HEK293T (cell line): Measurements from ENCODE around the gene PTPRCAP.

Experiments
- BHLHE40 ChIP-seq: fragments of 450-650 bp; IDR thresholded peaks from 2 replicates; pipeline ENCODE4 v1.6.1; 2016; ENCODE audit warnings: mild to moderate bottlenecking, moderate library complexity, borderline replicate concordance
- FOXA1 ChIP-seq: fragments of 450-650 bp; IDR thresholded peaks from 2 replicates; pipeline ENCODE4 v1.6.1; 2016; ENCODE audit warnings: mild to moderate bottlenecking
- FOXK2 ChIP-seq: fragments of 450-650 bp; IDR thresholded peaks from 2 replicates; pipeline ENCODE4 v1.6.1; 2016; ENCODE audit warnings: mild to moderate bottlenecking
- FOXM1 ChIP-seq: fragments of 450-650 bp; IDR thresholded peaks from 2 replicates; pipeline ENCODE4 v1.6.1; 2017; ENCODE audit warnings: mild to moderate bottlenecking, borderline replicate concordance
- L3MBTL2 ChIP-seq: fragments of 450-650 bp; conservative IDR thresholded peaks from 2 replicates; pipeline ENCODE4 v1.6.1; 2016; ENCODE audit warnings: mild to moderate bottlenecking
- LEF1 ChIP-seq: fragments of 450-650 bp; IDR thresholded peaks from 2 replicates; pipeline ENCODE4 v1.6.1; 2017; ENCODE audit warnings: mild to moderate bottlenecking, borderline replicate concordance
- NFRKB ChIP-seq: fragments of 450-650 bp; IDR thresholded peaks from 2 replicates; pipeline ENCODE4 v1.6.1; 2016; ENCODE audit warnings: mild to moderate bottlenecking, moderate library complexity
- PKNOX1 ChIP-seq: fragments of 450-650 bp; IDR thresholded peaks from 2 replicates; pipeline ENCODE4 v1.6.1; 2016
- SP1 ChIP-seq: fragments of 450-650 bp; IDR thresholded peaks from 2 replicates; pipeline ENCODE4 v1.6.1; 2017
- SUZ12 ChIP-seq: fragments of 450-650 bp; IDR thresholded peaks from 2 replicates; pipeline ENCODE4 v1.6.1; 2016; ENCODE audit warnings: mild to moderate bottlenecking
- TARDBP ChIP-seq: fragments of 450-650 bp; IDR thresholded peaks from 2 replicates; pipeline ENCODE4 v1.6.1; 2016
- ZNF384 ChIP-seq: fragments of 450-650 bp; IDR thresholded peaks from 2 replicates; pipeline ENCODE4 v1.6.1; 2016

GRCh38 chr11:67482275-67482826 is 44.9 kb upstream of the PTPRCAP start:
- TF ChIP-seq FOXM1: no peak
- TF ChIP-seq SUZ12: no peak
- TF ChIP-seq BHLHE40: no peak
- no peak for TF ChIP-seq SP1
- TF ChIP-seq PKNOX1: no peak
- no peak for TF ChIP-seq LEF1
- no peak for TF ChIP-seq NFRKB
- no peak for TF ChIP-seq TARDBP
- TF ChIP-seq FOXA1: no peak
- TF ChIP-seq ZNF384: peak; percentile 87
- no peak for TF ChIP-seq L3MBTL2
- no peak for TF ChIP-seq FOXK2
